IPS-NIHi7 (cell line): ENCODE results near the gene SLC41A3.
"Not testable (repeated sequence)": the region's sequence is repeated elsewhere in the genome, so short reads cannot be mapped to it uniquely, and the experiment has no call there.

Experiments used
- DNase-seq: peaks from one replicate; pipeline ENCODE4 v3.0.0; 2012; ENCODE audit warnings: mixed read lengths; ENCODE audit errors: extremely low spot score

SLC41A3 gene

GRCh38 chr3:126003447-126004190 is 80.3 kb downstream of the SLC41A3 start:
- no peak for DNase-seq

GRCh38 chr3:126002189-126002588 is 81.7 kb downstream of the SLC41A3 start:
- no peak for DNase-seq

GRCh38 chr3:125996751-125997150 is 87.2 kb downstream of the SLC41A3 start:
- DNase-seq: not testable (repeated sequence)

- peak; percentile 81 for DNase-seq
Observed at GRCh38 chr3:125990253-125990970, 93.5 kb downstream of the SLC41A3 start.

- not testable (repeated sequence) for DNase-seq
Observed at GRCh38 chr3:125984951-125985350, 99.0 kb downstream of the SLC41A3 start.

GRCh38 chr3:125977104-125977503 is 106.8 kb downstream of the SLC41A3 start:
- DNase-seq: not testable (repeated sequence)

GRCh38 chr3:125976003-125976390 is 107.9 kb downstream of the SLC41A3 start:
- DNase-seq: not testable (repeated sequence)

- DNase-seq: not testable (repeated sequence)
Observed at GRCh38 chr3:125975245-125976002, 108.5 kb downstream of the SLC41A3 start.

- DNase-seq: peak; percentile 12
Observed at GRCh38 chr3:125971997-125972944, 111.7 kb downstream of the SLC41A3 start.

- not testable (repeated sequence) for DNase-seq
Observed at GRCh38 chr3:125968701-125969592, 115.0 kb downstream of the SLC41A3 start, which contains the start of gene ROPN1B. TSS of gene ROPN1B (plus strand) at chr3:125969178. CDS start at chr3:125972055, 2,877 bp downstream.

- DNase-seq: not testable (repeated sequence)
Observed at GRCh38 chr3:125968121-125968520, 115.8 kb downstream of the SLC41A3 start.

GRCh38 chr3:125967156-125967555 is 116.8 kb downstream of the SLC41A3 start:
- DNase-seq: no peak

- DNase-seq: no peak
Observed at GRCh38 chr3:125965505-125965904, 118.4 kb downstream of the SLC41A3 start.

- not testable (repeated sequence) for DNase-seq
Observed at GRCh38 chr3:125963834-125964233, 120.1 kb downstream of the SLC41A3 start.

- DNase-seq: peak; percentile 8
Observed at GRCh38 chr3:125961289-125961589, 122.7 kb downstream of the SLC41A3 start.

- DNase-seq: no peak
Observed at GRCh38 chr3:125960456-125961288, 123.3 kb downstream of the SLC41A3 start.

- no peak for DNase-seq
Observed at GRCh38 chr3:125960066-125960424, 123.9 kb downstream of the SLC41A3 start.

- peak; percentile 13 for DNase-seq
Observed at GRCh38 chr3:125959317-125960065, 124.4 kb downstream of the SLC41A3 start.
